Endodermal cell (in vitro differentiated cells): ENCODE measurements around the gene LRCH1. TPM values are rescaled to one million over a fixed set of nuclear protein-coding genes. Genes with fewer than 3 reads are reported as not detected.

Experiments used
- DNase-seq: peaks from one replicate; pipeline ENCODE4 v3.0.0-alpha.2; 2017
- H3K27ac ChIP-seq: 2 replicates; pipeline ENCODE4 v1.5.1; 2013; ENCODE audit warnings: mild to moderate bottlenecking, low read depth, low read length, moderate library complexity
- H3K27me3 ChIP-seq: 2 replicates; pipeline ENCODE4 v1.6.1; 2013; ENCODE audit warnings: mild to moderate bottlenecking, low read length, moderate library complexity; ENCODE audit not compliant: insufficient read depth, control insufficient read depth, poor library complexity, severe bottlenecking
- H3K36me3 ChIP-seq: 2 replicates; pipeline ENCODE4 v1.7.0; 2013; ENCODE audit warnings: mild to moderate bottlenecking, low read length, moderate library complexity; ENCODE audit not compliant: control insufficient read depth, insufficient read depth
- H3K4me1 ChIP-seq: one replicate; pipeline ENCODE4 v1.7.0; 2013; ENCODE audit warnings: low read length; ENCODE audit not compliant: control insufficient read depth, insufficient read depth
- H3K4me3 ChIP-seq: 2 replicates; pipeline ENCODE4 v1.5.1; 2013; ENCODE audit warnings: mild to moderate bottlenecking, low read length, moderate library complexity
- H3K9ac ChIP-seq: 2 replicates; pipeline ENCODE4 v1.6.1; 2013; ENCODE audit warnings: mild to moderate bottlenecking, low read length, moderate library complexity; ENCODE audit not compliant: poor library complexity, severe bottlenecking; ENCODE audit errors: extremely low read depth
- H3K9me3 ChIP-seq: 2 replicates; pipeline ENCODE4 v1.6.1; 2013; ENCODE audit warnings: mild to moderate bottlenecking, low read length, moderate library complexity; ENCODE audit not compliant: control insufficient read depth
- H3K27ac Mint-ChIP-seq: 2 replicates; pipeline ENCODE4 v1.8.0; 2020; ENCODE audit warnings: mixed read lengths
- H3K27me3 Mint-ChIP-seq: 2 replicates; pipeline ENCODE4 v1.8.0; 2021; ENCODE audit warnings: mild to moderate bottlenecking, mixed read lengths; ENCODE audit not compliant: insufficient read depth
- H3K36me3 Mint-ChIP-seq: 2 replicates; pipeline ENCODE4 v1.8.0; 2020; ENCODE audit warnings: low read depth, mixed read lengths
- H3K4me1 Mint-ChIP-seq: 2 replicates; pipeline ENCODE4 v1.8.0; 2020; ENCODE audit warnings: mixed read lengths
- H3K4me3 Mint-ChIP-seq: 2 replicates; pipeline ENCODE4 v1.8.0; 2020; ENCODE audit warnings: mild to moderate bottlenecking, moderate library complexity, mixed read lengths
- H3K9me3 Mint-ChIP-seq: 2 replicates; pipeline ENCODE4 v1.8.0; 2020; ENCODE audit warnings: mild to moderate bottlenecking, mixed read lengths
- WGBS, 2 experiments: methylation state at CpG; one replicate each; pipeline versions ENCODE4 v1.1.5 to v1.1.7; 2013; ENCODE audit warnings: missing lambda C conversion rate in 2 of 2, mixed read lengths in 1 of 2; ENCODE audit not compliant: insufficient coverage in 1 of 2, insufficient read length in 1 of 2; 5-methylcytosine and 5-hydroxymethylcytosine counted together
- total RNA-seq, 2 donors: library from RNA; stranded (reverse); fragmentation: NEBNext Ultra II Directional in 1 of 2; extraction: Animal tissue kit (Norgen Biotek cat#: 25700) in 1 of 2; gene quantifications; 2 replicates in 1 of 2; 3 replicates in 1 of 2; pipeline ENCODE4 v1.2.1, GENCODE V29; 2021
- TF ChIP-seq, protein P1 (sequence below): fragments of 200-600 bp; sonication (generic); conservative IDR thresholded peaks from 2 replicates; pipeline ENCODE4 v1.5.0; 2021; ENCODE audit warnings: antibody characterized with exemption, mild to moderate bottlenecking

The LRCH1 gene
- total RNA-seq, 2 donors from 2014 or later, result 8.1 to 11.8 TPM

DNA sequence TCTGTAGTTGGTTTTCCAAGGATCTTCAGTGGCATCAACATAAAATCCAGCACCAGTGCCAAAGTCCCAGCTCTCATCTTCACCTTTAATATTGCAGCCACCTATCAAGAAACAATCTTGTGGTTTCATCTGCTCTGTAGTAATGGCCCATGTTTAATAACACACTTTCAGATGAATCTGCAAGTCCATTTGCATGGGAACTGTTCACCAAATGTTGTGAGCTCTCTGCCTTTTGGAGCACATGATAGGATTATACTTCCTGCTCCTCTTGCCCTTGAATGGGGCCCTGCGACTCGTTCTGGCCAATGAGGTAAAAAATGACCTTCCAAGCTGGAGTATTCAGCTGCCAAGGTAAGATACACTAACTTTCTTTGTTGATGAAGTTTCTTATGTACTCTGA is 229.7 kb downstream of the LRCH1 start:
- H3K4me3 ChIP-seq, result no peak overlapping the region
- H3K27me3 ChIP-seq, result no peaks in the 10 kb centered on the region
- Mint-ChIP-seq H3K27me3 (no peaks in the 10 kb centered on the region), H3K27ac (no peak overlapping the region), H3K36me3 (peaks cover 33% of the 10 kb centered on the region), H3K9me3 (no peaks in the 10 kb centered on the region), H3K4me1 (no peaks in the 10 kb centered on the region), H3K4me3 (no peak overlapping the region)
- H3K9me3 ChIP-seq, result no peaks in the 10 kb centered on the region
- H3K4me1 ChIP-seq, result no peaks in the 10 kb centered on the region
- H3K9ac ChIP-seq, result no peak overlapping the region
- H3K27ac ChIP-seq, result no peak overlapping the region
- 80 to 92% methylated on average over 1 to 2 of the region's 2 CpGs for WGBS, 2 experiments
- no peak for DNase-seq
- H3K36me3 ChIP-seq, result peaks cover 87% of the 10 kb centered on the region
- TF ChIP-seq, protein P1, sequence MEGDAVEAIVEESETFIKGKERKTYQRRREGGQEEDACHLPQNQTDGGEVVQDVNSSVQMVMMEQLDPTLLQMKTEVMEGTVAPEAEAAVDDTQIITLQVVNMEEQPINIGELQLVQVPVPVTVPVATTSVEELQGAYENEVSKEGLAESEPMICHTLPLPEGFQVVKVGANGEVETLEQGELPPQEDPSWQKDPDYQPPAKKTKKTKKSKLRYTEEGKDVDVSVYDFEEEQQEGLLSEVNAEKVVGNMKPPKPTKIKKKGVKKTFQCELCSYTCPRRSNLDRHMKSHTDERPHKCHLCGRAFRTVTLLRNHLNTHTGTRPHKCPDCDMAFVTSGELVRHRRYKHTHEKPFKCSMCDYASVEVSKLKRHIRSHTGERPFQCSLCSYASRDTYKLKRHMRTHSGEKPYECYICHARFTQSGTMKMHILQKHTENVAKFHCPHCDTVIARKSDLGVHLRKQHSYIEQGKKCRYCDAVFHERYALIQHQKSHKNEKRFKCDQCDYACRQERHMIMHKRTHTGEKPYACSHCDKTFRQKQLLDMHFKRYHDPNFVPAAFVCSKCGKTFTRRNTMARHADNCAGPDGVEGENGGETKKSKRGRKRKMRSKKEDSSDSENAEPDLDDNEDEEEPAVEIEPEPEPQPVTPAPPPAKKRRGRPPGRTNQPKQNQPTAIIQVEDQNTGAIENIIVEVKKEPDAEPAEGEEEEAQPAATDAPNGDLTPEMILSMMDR, result no peak

DNA sequence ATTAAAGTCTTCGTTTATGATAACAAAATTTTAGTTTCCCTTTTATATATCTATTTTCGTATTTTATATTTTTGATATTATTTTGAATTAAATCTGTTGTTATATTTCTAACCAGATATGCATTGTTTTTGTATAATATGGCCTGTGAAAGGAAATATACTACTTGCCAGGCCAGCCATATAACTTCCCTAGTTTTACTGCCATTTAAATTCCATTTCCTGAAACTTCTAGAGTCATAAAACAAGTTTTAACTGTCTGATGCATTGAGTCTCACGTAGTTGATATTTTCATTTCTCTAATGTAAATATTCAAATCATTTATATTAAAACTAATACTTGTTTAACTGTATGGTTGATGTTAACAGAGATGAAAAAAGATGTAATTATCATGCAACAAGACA is 230.5 kb downstream of the LRCH1 start:
- DNase-seq, result no peak
- no peaks in the 10 kb centered on the region for H3K27me3 ChIP-seq
- Mint-ChIP-seq H3K36me3 (peaks cover 33% of the 10 kb centered on the region), H3K27ac (no peak overlapping the region), H3K27me3 (no peaks in the 10 kb centered on the region), H3K9me3 (no peaks in the 10 kb centered on the region), H3K4me3 (no peak overlapping the region), H3K4me1 (no peaks in the 10 kb centered on the region)
- H3K36me3 ChIP-seq, result peaks cover 87% of the 10 kb centered on the region
- H3K27ac ChIP-seq, result no peak overlapping the region
- H3K9ac ChIP-seq, result no peak overlapping the region
- H3K9me3 ChIP-seq, result no peaks in the 10 kb centered on the region
- H3K4me1 ChIP-seq, result no peaks in the 10 kb centered on the region
- WGBS, 2 experiments, result no CpG with 5 or more reads among the region's 3 CpGs
- TF ChIP-seq, protein P1, result no peak
- no peak overlapping the region for H3K4me3 ChIP-seq

DNA sequence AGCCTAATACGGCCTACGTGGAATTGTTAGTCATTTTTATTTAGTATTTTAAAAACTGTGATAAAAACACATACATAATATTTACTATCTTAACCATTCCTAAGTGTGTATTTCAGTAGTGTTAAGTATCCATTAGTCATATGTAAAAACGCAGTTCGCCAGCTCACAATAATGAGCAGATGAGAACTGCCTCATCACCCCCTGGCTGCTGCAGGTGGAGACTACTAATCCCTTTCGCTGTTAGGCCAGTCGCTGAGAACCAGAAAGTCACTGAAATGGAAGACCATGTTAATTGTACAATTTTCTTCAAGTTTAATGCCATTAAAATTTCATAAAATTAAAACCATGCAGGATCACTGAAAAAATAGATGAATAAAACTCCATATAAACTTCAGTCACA is 242.4 kb downstream of the LRCH1 start:
- H3K36me3 Mint-ChIP-seq, result peaks cover 7% of the 10 kb centered on the region
- H3K4me1 ChIP-seq, result peaks cover 3% of the 10 kb centered on the region
- 76% methylated on average over 4 of the region's 6 CpGs; no CpG with 5 or more reads in 1 of the 2 experiments for whole genome bisulfite sequencing, 2 experiments
- no peaks in the 10 kb centered on the region for H3K27me3 Mint-ChIP-seq
- H3K4me1 Mint-ChIP-seq, result peaks cover 10% of the 10 kb centered on the region
- no peak overlapping the region for H3K4me3 ChIP-seq
- peaks cover 15% of the 10 kb centered on the region for H3K36me3 ChIP-seq
- no peak for DNase-seq
- no peaks in the 10 kb centered on the region for H3K9me3 ChIP-seq
- TF ChIP-seq, protein P1, result peak; percentile 70
- no peak overlapping the region for H3K27ac Mint-ChIP-seq
- no peaks in the 10 kb centered on the region for H3K9me3 Mint-ChIP-seq
- peak overlapping the region; percentile 88 for H3K4me3 Mint-ChIP-seq
- no peak overlapping the region for H3K9ac ChIP-seq
- H3K27ac ChIP-seq, result no peak overlapping the region
- H3K27me3 ChIP-seq, result no peaks in the 10 kb centered on the region
